Loucy (cell line): ENCODE measurements around the gene LTV1.

ENCODE experiments used
- EZH2phosphoT487 ChIP-seq: fragments of 200-600 bp; IDR thresholded peaks from 2 replicates; pipeline ENCODE4 v1.6.1; 2018; ENCODE audit warnings: antibody characterized with exemption, mild to moderate bottlenecking, moderate library complexity, borderline replicate concordance
- TF ChIP-seq, protein P1 (sequence below): fragments of 200-600 bp; sonication (generic); conservative IDR thresholded peaks from 2 replicates; pipeline ENCODE4 v1.5.1; 2014; ENCODE audit warnings: mild to moderate bottlenecking, antibody characterized with exemption, low read length

DNA sequence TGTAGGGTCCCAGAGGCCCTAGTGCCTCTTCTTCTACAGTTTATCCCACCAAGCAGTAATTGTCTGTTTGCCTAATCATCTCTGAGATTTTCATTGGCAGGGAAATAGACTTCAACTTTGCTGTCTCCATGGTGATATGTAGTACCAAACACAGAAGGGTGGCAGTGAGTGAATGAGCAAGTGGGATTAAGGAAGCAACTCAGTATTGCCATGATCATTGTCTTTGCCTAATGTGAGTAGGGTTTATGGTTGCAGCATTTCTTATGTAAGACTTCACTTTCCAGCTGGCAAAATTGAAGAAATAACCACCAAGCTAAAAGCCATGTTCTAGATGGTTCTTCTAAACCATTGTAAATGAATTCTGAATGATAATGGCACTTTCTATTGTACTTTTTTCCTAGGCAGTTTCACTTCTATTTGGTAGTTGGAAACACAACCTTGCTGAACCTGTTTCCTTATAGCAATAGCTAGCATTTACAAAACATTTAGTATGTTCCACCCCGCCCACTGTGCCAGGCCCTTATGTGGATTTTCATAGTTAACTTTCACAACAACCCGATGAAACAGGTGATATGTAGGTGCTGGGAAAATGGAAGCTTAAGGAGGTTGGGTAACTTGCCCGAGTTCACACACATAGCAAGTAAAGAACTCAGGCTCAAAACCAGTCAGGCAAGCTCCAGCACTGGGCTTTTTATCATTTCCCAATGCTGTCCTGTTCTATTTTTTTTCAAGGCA, 53.2 kb downstream of the LTV1 start:
- TF ChIP-seq, protein P1, sequence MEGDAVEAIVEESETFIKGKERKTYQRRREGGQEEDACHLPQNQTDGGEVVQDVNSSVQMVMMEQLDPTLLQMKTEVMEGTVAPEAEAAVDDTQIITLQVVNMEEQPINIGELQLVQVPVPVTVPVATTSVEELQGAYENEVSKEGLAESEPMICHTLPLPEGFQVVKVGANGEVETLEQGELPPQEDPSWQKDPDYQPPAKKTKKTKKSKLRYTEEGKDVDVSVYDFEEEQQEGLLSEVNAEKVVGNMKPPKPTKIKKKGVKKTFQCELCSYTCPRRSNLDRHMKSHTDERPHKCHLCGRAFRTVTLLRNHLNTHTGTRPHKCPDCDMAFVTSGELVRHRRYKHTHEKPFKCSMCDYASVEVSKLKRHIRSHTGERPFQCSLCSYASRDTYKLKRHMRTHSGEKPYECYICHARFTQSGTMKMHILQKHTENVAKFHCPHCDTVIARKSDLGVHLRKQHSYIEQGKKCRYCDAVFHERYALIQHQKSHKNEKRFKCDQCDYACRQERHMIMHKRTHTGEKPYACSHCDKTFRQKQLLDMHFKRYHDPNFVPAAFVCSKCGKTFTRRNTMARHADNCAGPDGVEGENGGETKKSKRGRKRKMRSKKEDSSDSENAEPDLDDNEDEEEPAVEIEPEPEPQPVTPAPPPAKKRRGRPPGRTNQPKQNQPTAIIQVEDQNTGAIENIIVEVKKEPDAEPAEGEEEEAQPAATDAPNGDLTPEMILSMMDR, result no peak
- no peak for TF ChIP-seq EZH2phosphoT487
